ENCODE data around the gene PACRG.

DNA sequence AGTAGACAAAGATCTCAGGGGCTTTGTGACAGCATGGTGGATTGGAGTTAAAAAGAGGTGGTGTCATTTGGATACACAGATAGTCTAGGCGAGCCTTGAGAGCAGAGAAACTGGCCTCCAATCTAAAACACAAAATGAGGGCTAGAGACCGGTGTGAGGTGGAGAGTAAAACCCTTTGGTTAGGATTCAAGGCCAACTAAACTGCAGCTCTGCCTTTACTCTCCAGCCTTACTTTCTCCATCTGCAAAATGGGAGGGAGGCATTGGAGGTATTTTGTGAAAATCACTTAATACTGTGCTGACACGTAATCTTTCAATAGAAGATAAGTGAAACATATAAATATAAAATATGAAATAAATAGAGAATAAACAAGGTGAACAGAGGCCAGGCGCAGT lies 597.6 kb downstream of the PACRG start:
- no peak for TF ChIP-seq GATA2 (IDR thresholded peaks at IDR 0.05; ENCODE audit: low read depth, low read length)
- no peak for TF ChIP-seq GATA3 (IDR thresholded peaks at IDR 0.05; ENCODE audit: low read depth, low read length)
